HEK293 (cell line): ENCODE measurements around the gene SLC7A9.
A peak's percentile ranks its signal among the peaks of the same experiment; 100 is the strongest.

Experiments
- CTCF ChIA-PET: fragments of 350-600 bp; formaldehyde crosslinking; extraction: SDS; loops from one replicate; lab custom pipeline; 2021; ENCODE audit warnings: antibody characterized with exemption; lab: Yijun Ruan, JAX
- POLR2A ChIA-PET: fragments of 300-600 bp; formaldehyde crosslinking; extraction: SDS; loops from one replicate; lab custom pipeline; 2020; ENCODE audit warnings: antibody characterized with exemption, inconsistent platforms; lab: Yijun Ruan, JAX
- H3K27ac ChIP-seq: fragments of 200-500 bp; sonication (Bioruptor generic); 2 replicates; pipeline ENCODE4 v1.5.1; 2014; ENCODE audit warnings: low read depth, low read length, control low read depth, inconsistent platforms; ENCODE audit errors: extremely low read depth
- H3K36me3 ChIP-seq, 2 experiments: fragments of 200-500 bp in 1 of 2; sonication (Bioruptor generic) in 1 of 2; 1 replicate in 1 of 2; 2 replicates in 1 of 2; pipeline ENCODE4 v1.5.1; 2014 to 2017; ENCODE audit warnings: inconsistent platforms in 2 of 2, low read length in 2 of 2; ENCODE audit not compliant: control insufficient read depth in 2 of 2, insufficient read depth in 1 of 2
- H3K4me1 ChIP-seq: fragments of 200-500 bp; sonication (Bioruptor generic); 2 replicates; pipeline ENCODE4 v1.5.1; 2014; ENCODE audit warnings: mild to moderate bottlenecking, low read length, inconsistent platforms; ENCODE audit not compliant: control insufficient read depth, insufficient read depth
- H3K4me3 ChIP-seq: 2 replicates; pipeline ENCODE4 v1.5.1; 2011; ENCODE audit warnings: low read depth, mild to moderate bottlenecking, control low read depth, low read length, moderate library complexity
- H3K9me3 ChIP-seq: fragments of 200-500 bp; sonication (Bioruptor generic); 2 replicates; pipeline ENCODE4 v1.5.1; 2014; ENCODE audit warnings: low read depth, low read length, inconsistent platforms; ENCODE audit not compliant: control insufficient read depth, insufficient read depth
- GFI1B ChIP-seq: fragments of 450-650 bp; formaldehyde crosslinking; IDR thresholded peaks from 2 replicates; pipeline ENCODE4 v1.5.1; 2016; ENCODE audit warnings: missing biosample characterization, missing genetic modification characterization
- GLI4 ChIP-seq: fragments of 450-650 bp; formaldehyde crosslinking; IDR thresholded peaks from 2 replicates; pipeline ENCODE4 v1.5.1; 2016; ENCODE audit warnings: missing biosample characterization, missing genetic modification characterization
- KLF10 ChIP-seq: fragments of 450-650 bp; IDR thresholded peaks from 2 replicates; pipeline ENCODE4 v1.5.1; 2018; ENCODE audit warnings: missing biosample characterization, mild to moderate bottlenecking, missing genetic modification characterization
- TRIM28 ChIP-seq: IDR thresholded peaks from 2 replicates; pipeline ENCODE4 v1.6.1; 2011; ENCODE audit warnings: low read length, control low read depth, borderline replicate concordance
- ZBTB20 ChIP-seq: fragments of 450-650 bp; formaldehyde crosslinking; IDR thresholded peaks from 2 replicates; pipeline ENCODE4 v1.5.1; 2016; ENCODE audit warnings: missing biosample characterization, missing genetic modification characterization
- ZBTB8A ChIP-seq: fragments of 450-650 bp; formaldehyde crosslinking; IDR thresholded peaks from 2 replicates; pipeline ENCODE4 v1.5.1; 2016; ENCODE audit warnings: missing biosample characterization, missing genetic modification characterization
- ZIC2 ChIP-seq: fragments of 450-650 bp; formaldehyde crosslinking; IDR thresholded peaks from 2 replicates; pipeline ENCODE4 v1.5.1; 2016; ENCODE audit warnings: missing biosample characterization, missing genetic modification characterization
- ZNF114 ChIP-seq: fragments of 450-650 bp; formaldehyde crosslinking; IDR thresholded peaks from 2 replicates; pipeline ENCODE4 v1.5.0; 2017; ENCODE audit warnings: missing biosample characterization, missing genetic modification characterization
- ZNF155 ChIP-seq: fragments of 450-650 bp; formaldehyde crosslinking; IDR thresholded peaks from 2 replicates; pipeline ENCODE4 v1.5.1; 2016; ENCODE audit warnings: missing biosample characterization, missing genetic modification characterization
- ZNF174 ChIP-seq: fragments of 450-650 bp; formaldehyde crosslinking; IDR thresholded peaks from 2 replicates; pipeline ENCODE4 v1.5.0; 2017; ENCODE audit warnings: missing biosample characterization, mild to moderate bottlenecking, missing genetic modification characterization
- ZNF211 ChIP-seq: fragments of 450-650 bp; formaldehyde crosslinking; IDR thresholded peaks from 2 replicates; pipeline ENCODE4 v1.5.1; 2016; ENCODE audit warnings: low read depth, missing biosample characterization, missing genetic modification characterization
- ZNF266 ChIP-seq: fragments of 450-650 bp; formaldehyde crosslinking; IDR thresholded peaks from 2 replicates; pipeline ENCODE4 v1.5.1; 2016; ENCODE audit warnings: missing biosample characterization, missing genetic modification characterization, low read depth
- ZNF292 ChIP-seq: fragments of 450-650 bp; formaldehyde crosslinking; IDR thresholded peaks from 2 replicates; pipeline ENCODE4 v1.5.1; 2016; ENCODE audit warnings: low read depth, missing biosample characterization, missing genetic modification characterization, borderline replicate concordance
- ZNF302 ChIP-seq: fragments of 450-650 bp; formaldehyde crosslinking; IDR thresholded peaks from 2 replicates; pipeline ENCODE4 v1.5.1; 2016; ENCODE audit warnings: missing biosample characterization, missing genetic modification characterization, low read depth
- ZNF514 ChIP-seq: fragments of 450-650 bp; formaldehyde crosslinking; IDR thresholded peaks from 2 replicates; pipeline ENCODE4 v1.5.1; 2016; ENCODE audit warnings: missing biosample characterization, missing genetic modification characterization
- ZNF530 ChIP-seq: fragments of 450-650 bp; formaldehyde crosslinking; IDR thresholded peaks from 2 replicates; pipeline ENCODE4 v1.5.1; 2016; ENCODE audit warnings: low read depth, missing biosample characterization, missing genetic modification characterization
- ZNF561 ChIP-seq: fragments of 450-650 bp; IDR thresholded peaks from 2 replicates; pipeline ENCODE4 v1.5.1; 2018; ENCODE audit warnings: missing biosample characterization, missing genetic modification characterization, borderline replicate concordance
- ZNF600 ChIP-seq: fragments of 450-650 bp; formaldehyde crosslinking; IDR thresholded peaks from 2 replicates; pipeline ENCODE4 v1.5.1; 2016; ENCODE audit warnings: missing biosample characterization, missing genetic modification characterization
- ZNF623 ChIP-seq: fragments of 450-650 bp; formaldehyde crosslinking; IDR thresholded peaks from 2 replicates; pipeline ENCODE4 v1.5.1; 2016; ENCODE audit warnings: missing biosample characterization, missing genetic modification characterization
- ZNF626 ChIP-seq: fragments of 450-650 bp; sonication (Bioruptor Pico); formaldehyde crosslinking; IDR thresholded peaks from 2 replicates; pipeline ENCODE4 v1.5.1; 2018; ENCODE audit warnings: missing biosample characterization, missing genetic modification characterization, inconsistent platforms
- ZNF664 ChIP-seq: fragments of 450-650 bp; formaldehyde crosslinking; IDR thresholded peaks from 2 replicates; pipeline ENCODE4 v1.5.1; 2016; ENCODE audit warnings: missing biosample characterization, missing genetic modification characterization
- ZNF791 ChIP-seq: fragments of 450-650 bp; formaldehyde crosslinking; IDR thresholded peaks from 2 replicates; pipeline ENCODE4 v1.5.1; 2016; ENCODE audit warnings: missing biosample characterization, missing genetic modification characterization
- ZNF843 ChIP-seq: fragments of 450-650 bp; formaldehyde crosslinking; IDR thresholded peaks from 2 replicates; pipeline ENCODE4 v1.5.1; 2016; ENCODE audit warnings: missing biosample characterization, missing genetic modification characterization
- TF ChIP-seq, protein P1 (sequence below): fragments of 450-650 bp; formaldehyde crosslinking; IDR thresholded peaks from 2 replicates; pipeline ENCODE4 v1.5.0; 2017; ENCODE audit warnings: missing biosample characterization, missing genetic modification characterization, borderline replicate concordance
- TF ChIP-seq, protein P2 (sequence below): fragments of 450-650 bp; formaldehyde crosslinking; IDR thresholded peaks from 2 replicates; pipeline ENCODE4 v1.5.1; 2016; ENCODE audit warnings: missing biosample characterization, missing genetic modification characterization

The SLC7A9 gene

DNA sequence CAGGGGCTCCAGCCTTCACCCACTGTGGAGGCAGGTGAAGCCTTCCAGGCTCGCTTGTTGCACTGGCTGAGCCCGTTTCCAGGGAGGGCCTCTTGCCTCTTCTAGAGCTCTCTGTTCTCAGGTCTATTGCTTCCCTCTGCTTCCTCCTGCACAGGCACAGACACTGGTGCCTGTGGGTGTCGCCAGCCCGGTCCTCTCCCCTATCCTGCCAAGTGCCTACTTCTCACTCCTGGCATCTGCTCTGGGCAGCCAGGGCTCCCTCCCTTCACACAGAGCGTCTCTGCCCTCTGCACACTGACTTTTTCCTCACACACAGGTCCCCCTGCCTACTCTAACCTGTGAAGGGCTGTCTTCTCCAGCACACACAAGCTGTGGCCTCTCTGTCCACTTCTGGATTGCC lies 60.3 kb downstream of the SLC7A9 start (continued):
- TF ChIP-seq, protein P1, sequence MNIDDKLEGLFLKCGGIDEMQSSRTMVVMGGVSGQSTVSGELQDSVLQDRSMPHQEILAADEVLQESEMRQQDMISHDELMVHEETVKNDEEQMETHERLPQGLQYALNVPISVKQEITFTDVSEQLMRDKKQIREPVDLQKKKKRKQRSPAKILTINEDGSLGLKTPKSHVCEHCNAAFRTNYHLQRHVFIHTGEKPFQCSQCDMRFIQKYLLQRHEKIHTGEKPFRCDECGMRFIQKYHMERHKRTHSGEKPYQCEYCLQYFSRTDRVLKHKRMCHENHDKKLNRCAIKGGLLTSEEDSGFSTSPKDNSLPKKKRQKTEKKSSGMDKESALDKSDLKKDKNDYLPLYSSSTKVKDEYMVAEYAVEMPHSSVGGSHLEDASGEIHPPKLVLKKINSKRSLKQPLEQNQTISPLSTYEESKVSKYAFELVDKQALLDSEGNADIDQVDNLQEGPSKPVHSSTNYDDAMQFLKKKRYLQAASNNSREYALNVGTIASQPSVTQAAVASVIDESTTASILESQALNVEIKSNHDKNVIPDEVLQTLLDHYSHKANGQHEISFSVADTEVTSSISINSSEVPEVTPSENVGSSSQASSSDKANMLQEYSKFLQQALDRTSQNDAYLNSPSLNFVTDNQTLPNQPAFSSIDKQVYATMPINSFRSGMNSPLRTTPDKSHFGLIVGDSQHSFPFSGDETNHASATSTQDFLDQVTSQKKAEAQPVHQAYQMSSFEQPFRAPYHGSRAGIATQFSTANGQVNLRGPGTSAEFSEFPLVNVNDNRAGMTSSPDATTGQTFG (tag by site-specific recombination) = 0 out of 2 replicates have a peak, but pooled peaks have one; percentile 19
- TF ChIP-seq ZNF843 = no peak

DNA sequence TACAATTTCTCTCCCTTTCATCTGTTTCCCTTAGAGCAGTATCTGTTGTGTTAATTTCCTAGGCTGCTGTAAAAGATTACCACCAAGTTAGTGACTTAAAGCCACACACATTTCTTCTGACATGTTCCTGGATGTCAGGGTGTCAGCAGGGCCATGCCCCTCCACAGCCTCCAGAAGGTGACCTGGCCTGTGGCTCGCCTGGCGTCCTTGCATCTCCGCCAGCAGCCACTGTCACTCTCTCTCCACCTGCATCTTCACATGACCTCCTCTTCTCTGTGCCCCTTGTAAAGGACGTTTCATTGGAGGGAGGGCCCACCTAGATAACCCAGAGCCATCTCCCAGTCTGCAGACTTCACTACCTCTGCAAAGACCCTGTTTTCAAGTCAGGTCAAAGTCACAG lies 61.3 kb downstream of the SLC7A9 start:
- POLR2A ChIA-PET = no interaction called here
- H3K9me3 ChIP-seq = no peaks in the 10 kb centered on the region
- CTCF ChIA-PET = no interaction called here
- H3K36me3 ChIP-seq = peaks cover 0 to 3% of the 10 kb centered on the region in 2 experiments; a peak in 1 of 3 replicates
- peaks cover 4% of the 10 kb centered on the region for H3K4me1 ChIP-seq
- no peak overlapping the region for H3K4me3 ChIP-seq
- H3K27ac ChIP-seq = no peak overlapping the region
- TF ChIP-seq KLF10 (no peak), ZBTB20 (tag by site-specific recombination) (no peak), ZNF843 (no peak), ZNF266 (no peak), GFI1B (tag by site-specific recombination) (no peak), TRIM28 (no peak), ZNF114 (tag by site-specific recombination) (no peak), ZNF561 (tag by site-specific recombination) (no peak), ZNF664 (tag by site-specific recombination) (no peak), ZNF302 (tag by site-specific recombination) (no peak), ZNF292 (tag by site-specific recombination) (no peak)

DNA sequence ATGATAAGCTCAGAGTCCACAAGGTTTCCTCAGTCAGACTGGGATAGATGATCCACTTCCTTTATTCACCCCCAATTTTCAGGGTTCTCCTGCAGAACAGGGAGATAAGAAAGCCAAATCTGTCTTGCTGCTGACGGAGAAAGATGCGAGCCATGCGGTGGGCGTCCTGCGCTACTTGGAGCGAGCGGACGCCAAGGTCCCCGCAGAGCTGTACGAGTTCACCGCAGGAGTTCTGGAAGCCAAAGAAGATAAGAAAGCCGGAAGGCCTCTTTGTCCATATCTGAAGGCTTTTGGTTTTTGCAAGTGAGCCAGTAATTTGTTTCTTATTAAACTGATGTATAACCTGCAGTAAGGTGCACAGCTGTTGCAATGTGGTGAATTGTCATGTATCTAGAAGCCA lies 66.7 kb downstream of the SLC7A9 start:
- Histone ChIP-seq H3K9me3 (no peaks in the 10 kb centered on the region), H3K36me3 (peaks cover 0 to 3% of the 10 kb centered on the region in 2 experiments; a peak in 1 of 3 replicates)
- CTCF ChIA-PET = interaction anchor here (0.6 to 1.0 kb wide), 2 partner anchors 22 to 41 kb away, joined by 3 to 4 read pairs; no protein-coding TSS in a partner anchor

More for the DNA sequence above, 66.7 kb downstream of the SLC7A9 start:
- TF ChIP-seq, protein P2, sequence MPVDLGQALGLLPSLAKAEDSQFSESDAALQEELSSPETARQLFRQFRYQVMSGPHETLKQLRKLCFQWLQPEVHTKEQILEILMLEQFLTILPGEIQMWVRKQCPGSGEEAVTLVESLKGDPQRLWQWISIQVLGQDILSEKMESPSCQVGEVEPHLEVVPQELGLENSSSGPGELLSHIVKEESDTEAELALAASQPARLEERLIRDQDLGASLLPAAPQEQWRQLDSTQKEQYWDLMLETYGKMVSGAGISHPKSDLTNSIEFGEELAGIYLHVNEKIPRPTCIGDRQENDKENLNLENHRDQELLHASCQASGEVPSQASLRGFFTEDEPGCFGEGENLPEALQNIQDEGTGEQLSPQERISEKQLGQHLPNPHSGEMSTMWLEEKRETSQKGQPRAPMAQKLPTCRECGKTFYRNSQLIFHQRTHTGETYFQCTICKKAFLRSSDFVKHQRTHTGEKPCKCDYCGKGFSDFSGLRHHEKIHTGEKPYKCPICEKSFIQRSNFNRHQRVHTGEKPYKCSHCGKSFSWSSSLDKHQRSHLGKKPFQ (tag by site-specific recombination) = no peak
- TF ChIP-seq ZNF530 (tag by site-specific recombination) = no peak
- no peak for TF ChIP-seq ZNF514 (tag by site-specific recombination)
- TF ChIP-seq ZIC2 (tag by site-specific recombination) = no peak
- TF ChIP-seq ZBTB20 (tag by site-specific recombination) = no peak
- TF ChIP-seq ZNF791 (tag by site-specific recombination) = no peak
- TF ChIP-seq GLI4 = no peak
- TF ChIP-seq ZNF600 = no peak
- TF ChIP-seq ZNF626 (tag by site-specific recombination) = no peak
- no peak for TF ChIP-seq TRIM28
- no peak for TF ChIP-seq ZNF211 (tag by site-specific recombination)
- TF ChIP-seq ZNF843 = no peak
- TF ChIP-seq ZNF155 (tag by site-specific recombination) = no peak
- no peak for TF ChIP-seq ZNF174 (tag by site-specific recombination)
- TF ChIP-seq ZNF623 (tag by site-specific recombination) = no peak
- TF ChIP-seq ZBTB8A (tag by site-specific recombination) = no peak
- H3K4me3 ChIP-seq = no peak overlapping the region
- no peak overlapping the region for H3K27ac ChIP-seq
- POLR2A ChIA-PET = no interaction called here
- H3K4me1 ChIP-seq = no peaks in the 10 kb centered on the region; the same call in 1 of the 2 replicates
